H1 (cell line): ENCODE measurements around the gene ACOT7. TPM values are rescaled to one million over a fixed set of nuclear protein-coding genes. Genes with fewer than 3 reads are reported as not detected.

Experiments
- CTBP2 ChIP-seq: IDR thresholded peaks from 2 replicates; pipeline ENCODE4 v1.7.0; 2011; ENCODE audit warnings: borderline replicate concordance, mild to moderate bottlenecking, moderate library complexity, mixed read lengths, low read length; ENCODE audit not compliant: insufficient read depth, insufficient read length
- SP2 ChIP-seq: IDR thresholded peaks from 2 replicates; pipeline ENCODE4 v1.6.1; 2012; ENCODE audit warnings: mild to moderate bottlenecking, low read length, inconsistent platforms
- polyA plus RNA-seq, 7 experiments: library from polyadenylated mRNA; depleted of rRNA in 3 of 7; stranded (reverse) in 5 of 7; unstranded in 2 of 7; fragments of >200 nt in 5 of 7; fragments of 200-250 nt in 2 of 7; gene quantifications; 1 replicate in 5 of 7; 2 replicates in 1 of 7; 4 replicates in 1 of 7; pipeline versions ENCODE4 v1.2.1 to v1.2.3, GENCODE V29; 2011 to 2013; ENCODE audit warnings: missing spikeins in 2 of 7, mixed read lengths in 2 of 7
- total RNA-seq: library from RNA; stranded (reverse); fragmentation: NEBNext Ultra II Directional; extraction: Animal tissue kit (Norgen Biotek cat#: 25700); gene quantifications from 2 replicates; pipeline ENCODE4 v1.2.1, GENCODE V29; 2021

The ACOT7 gene
- total and polyA plus RNA-seq, 2 of the 8 experiments (the other 6 are each of a cell fraction or from before 2014, with no cell fraction given) = 151 to 214 TPM

DNA sequence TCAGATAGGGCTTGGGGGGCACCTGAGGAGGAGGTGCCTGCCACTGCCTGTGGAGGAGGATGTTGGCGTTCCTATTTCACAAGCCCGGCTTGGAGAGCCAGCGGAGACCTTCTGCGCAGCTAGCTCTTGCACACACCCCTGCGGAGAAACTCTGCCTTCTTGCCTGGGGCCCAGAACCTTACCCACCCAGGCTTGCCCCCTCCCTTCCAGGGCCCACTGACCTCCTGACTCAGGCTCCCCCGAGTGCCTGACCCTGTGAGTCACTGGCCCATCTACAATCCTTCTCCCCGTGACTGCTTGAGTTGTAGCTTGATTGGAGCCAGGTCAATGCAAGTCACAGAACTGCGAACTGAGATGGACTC is 22.7 kb upstream of the ACOT7 start (continued):
- TF ChIP-seq CTBP2 (no peak), SP2 (no peak)
